Psoas muscle (tissue), 8 donors: Measurements from ENCODE around the gene FIZ1. TPM values are rescaled to one million over a fixed set of nuclear protein-coding genes. Genes with fewer than 3 reads are reported as not detected.

Experiments used
- ATAC-seq, 4 donors: fragments of 200-7000 bp; cut with Tn5 transposase; one replicate each; pipeline ENCODE4 v1.9.1; 2020; ENCODE audit warnings: moderate library complexity in 3 of 4, mild to moderate bottlenecking in 2 of 4
- DNase-seq, 2 donors: peaks; one replicate each; pipeline ENCODE4 v3.0.0-alpha.2; 2020
- H3K27ac ChIP-seq: fragments of 200-600 bp; one replicate; pipeline ENCODE4 v1.8.0; 2022
- H3K27me3 ChIP-seq, 3 donors: fragments of 200-600 bp in 1 of 3; one replicate each; pipeline versions ENCODE4 v1.6.1 to v1.8.0; 2013 to 2022; ENCODE audit warnings: low read length in 2 of 3, mild to moderate bottlenecking in 2 of 3, moderate library complexity in 1 of 3; ENCODE audit not compliant: insufficient read depth in 3 of 3
- H3K36me3 ChIP-seq, 2 donors: fragments of 200-600 bp in 1 of 2; one replicate each; pipeline versions ENCODE4 v1.6.1 to v1.8.0; 2013 to 2022; ENCODE audit warnings: low read depth in 1 of 2, mild to moderate bottlenecking in 1 of 2, moderate library complexity in 1 of 2; ENCODE audit not compliant: insufficient read depth in 1 of 2
- H3K4me1 ChIP-seq: fragments of 200-600 bp; one replicate; pipeline ENCODE4 v1.8.0; 2022
- H3K4me3 ChIP-seq: fragments of 200-600 bp; one replicate; pipeline ENCODE4 v1.8.0; 2022; ENCODE audit warnings: mild to moderate bottlenecking
- H3K9me3 ChIP-seq: fragments of 200-600 bp; one replicate; pipeline ENCODE4 v1.8.0; 2022
- CTCF ChIP-seq: fragments of 200-600 bp; IDR thresholded peaks from one replicate; pipeline ENCODE4 v1.8.0; 2022; ENCODE audit warnings: antibody characterized with exemption
- WGBS, 3 donors: extraction: QIAGEN DNeasy Blood & Tissue Kit; methylation state at CpG; one replicate each; pipeline versions ENCODE4 v1.1.6 to v1.1.7; 2013; 5-methylcytosine and 5-hydroxymethylcytosine counted together
- intact Hi-C, 2 donors: fragments of 100-400 bp; cut with DNase I; formaldehyde crosslinking; loops; one replicate each; pipeline versions ENCODE4 v1.11.0 to v1.14.2; 2022
- polyA plus RNA-seq, 3 donors: library from polyadenylated mRNA; stranded (reverse); fragments of 200-250 nt; gene quantifications; one replicate each; pipeline ENCODE4 v1.2.3, GENCODE V29; 2013
- total RNA-seq, 4 donors: library from RNA; stranded (reverse); fragmentation: NEBNext Ultra II Directional in 2 of 4; extraction: Animal tissue kit (Norgen Biotek cat#: 25700) in 2 of 4; gene quantifications; one replicate each; pipeline versions ENCODE4 v1.2.1 to v1.2.4, GENCODE V29; 2021 to 2023
- donor health status: healthy with polysubstance abuse.
- donor health status: DM: no; HTN: no; CAD: no; lungs with moderate emphysema.
- donor health status: Bipolar disorder and iron deficiency.
- donor health status: healthy.
- donor health status: DM: yes; HTN: yes; CAD: no.
- donor health status: DM: no; HTN: no; CAD: no.
- donor health status: DM: no; HTN: no; CAD: no.
- donor health status: DM: yes; HTN: yes; CAD: no.

The FIZ1 gene
- total and polyA plus RNA-seq, 7 donors: 9.9 to 23.7 (median 11.5) TPM

- TF ChIP-seq CTCF: no peak
- no peak for ATAC-seq
- Histone ChIP-seq H3K27ac (no peak overlapping the region), H3K9me3 (no peaks in the 10 kb centered on the region), H3K4me3 (no peak overlapping the region), H3K27me3 (no peaks in the 10 kb centered on the region), H3K4me1 (peaks cover 14% of the 10 kb centered on the region), H3K36me3 (peaks cover 0 to 44% of the 10 kb centered on the region in 2 donors)
- 90 to 95% (median 93%) methylated on average over 46 to 73 of the region's 73 CpGs for WGBS, 3 donors
- DNase-seq: peak in 1 of 2 donors; percentile 47
- intact Hi-C loops: no loop called here
These were observed 6.8 kb downstream of the FIZ1 start for GRCh38 chr19:55592391-55593090.

DNA sequence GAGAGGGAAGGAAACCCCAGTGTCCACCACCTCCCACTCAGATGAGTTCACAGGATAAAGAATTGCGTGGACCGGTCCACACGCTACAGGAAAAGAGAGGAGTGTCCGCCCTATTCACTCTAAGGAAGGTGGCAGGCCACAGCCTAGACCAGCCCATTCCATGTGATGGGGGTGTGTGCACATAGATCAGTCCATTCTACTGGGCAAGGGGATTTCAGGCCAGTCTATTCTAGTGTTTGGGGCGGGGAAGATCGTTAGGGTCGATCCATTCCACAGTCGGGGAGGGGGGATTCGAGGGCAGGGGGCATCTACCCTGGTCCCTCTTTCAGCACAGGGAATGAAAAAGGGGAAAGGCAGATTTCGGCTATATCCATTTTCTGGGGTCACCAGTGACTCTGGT lies 7.8 kb downstream of the FIZ1 start:
- TF ChIP-seq CTCF: no peak
- WGBS, 3 donors: 79 to 83% (median 82%) methylated on average over 10 of the region's 10 CpGs
- no peak overlapping the region for H3K4me3 ChIP-seq
- peaks cover 0 to 35% of the 10 kb centered on the region in 2 donors for H3K36me3 ChIP-seq
- no peaks in the 10 kb centered on the region for H3K9me3 ChIP-seq
- intact Hi-C loops: no loop called here
- no peaks in the 10 kb centered on the region for H3K27me3 ChIP-seq
- H3K4me1 ChIP-seq: peaks cover 21% of the 10 kb centered on the region
- DNase-seq: peak in 1 of 2 donors; percentile 18
- H3K27ac ChIP-seq: no peak overlapping the region
- no peak for ATAC-seq

GRCh38 chr19:55590617-55591016 lies 8.7 kb downstream of the FIZ1 start:
- TF ChIP-seq CTCF: no peak
- DNase-seq: peak in 1 of 2 donors; percentile 19
- Histone ChIP-seq H3K4me3 (no peak overlapping the region), H3K27me3 (no peaks in the 10 kb centered on the region), H3K27ac (no peak overlapping the region), H3K36me3 (peaks cover 0 to 25% of the 10 kb centered on the region in 2 donors), H3K9me3 (no peaks in the 10 kb centered on the region), H3K4me1 (peaks cover 22% of the 10 kb centered on the region)
- ATAC-seq: no peak
- 80 to 88% (median 84%) methylated on average over 10 of the region's 10 CpGs for WGBS, 3 donors
- intact Hi-C loops: no loop called here

- DNase-seq (no peak), ATAC-seq (no peak)
- intact Hi-C loops: no loop called here
- Histone ChIP-seq H3K27ac (no peak overlapping the region), H3K9me3 (no peaks in the 10 kb centered on the region), H3K4me3 (no peak overlapping the region), H3K36me3 (peaks cover 0 to 20% of the 10 kb centered on the region in 2 donors), H3K27me3 (peaks cover 0 to 3% (median 0%) of the 10 kb centered on the region in 3 donors), H3K4me1 (peaks cover 17% of the 10 kb centered on the region)
- WGBS, 3 donors: 47 to 54% (median 48%) methylated on average over 7 of the region's 7 CpGs
- TF ChIP-seq CTCF: no peak
These were observed 9.2 kb downstream of the FIZ1 start for GRCh38 chr19:55590109-55590508.

DNA sequence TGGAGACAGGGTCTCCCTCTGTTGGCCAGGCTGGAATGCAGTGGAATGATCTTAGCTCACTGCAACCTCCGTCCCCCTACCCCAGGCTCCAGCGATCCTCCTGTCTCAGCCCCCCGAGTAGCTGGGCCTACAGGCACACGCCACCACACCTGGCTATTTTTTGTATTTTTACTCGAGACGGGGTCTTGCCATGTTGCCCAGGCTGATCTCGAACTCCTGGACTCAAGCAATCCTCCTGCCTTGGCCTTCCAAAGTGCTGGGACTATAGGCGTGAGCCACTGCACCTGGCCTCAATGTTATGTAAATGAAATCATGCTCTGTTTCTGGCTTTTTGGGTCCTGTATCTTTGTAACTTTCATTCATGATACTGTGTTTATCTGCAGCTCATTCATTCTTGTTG lies 10.6 kb downstream of the FIZ1 start:
- DNase-seq (no peak), ATAC-seq (no peak)
- Histone ChIP-seq H3K9me3 (no peaks in the 10 kb centered on the region), H3K4me1 (peaks cover 15% of the 10 kb centered on the region), H3K36me3 (peaks cover 0 to 15% of the 10 kb centered on the region in 2 donors), H3K27ac (no peak overlapping the region), H3K4me3 (no peak overlapping the region), H3K27me3 (peaks cover 0 to 5% (median 0%) of the 10 kb centered on the region in 3 donors)
- TF ChIP-seq CTCF: no peak
- 88 to 92% (median 91%) methylated on average over 8 of the region's 8 CpGs for WGBS, 3 donors
- intact Hi-C loops: no loop called here
